Gastrocnemius medialis (tissue), 4 donors: ENCODE results near the gene MYO7A. TPM values are rescaled to one million over a fixed set of nuclear protein-coding genes. Genes with fewer than 3 reads are reported as not detected.

ENCODE experiments used
- ATAC-seq, 2 donors: fragments of 150-250 bp; one replicate each; pipeline ENCODE4 v1.9.1; 2016
- DNase-seq, 2 donors: peaks; one replicate each; pipeline ENCODE4 v3.0.0-alpha.2; 2019
- H3K27ac ChIP-seq, 4 donors: fragments of 200-600 bp; sonication (generic); 1 replicate in 1 of 4; 2 replicates in 3 of 4; pipeline ENCODE4 v1.5.1; 2016 to 2018; ENCODE audit warnings: mild to moderate bottlenecking in 2 of 4, moderate library complexity in 1 of 4
- H3K27me3 ChIP-seq, 3 donors: fragments of 200-600 bp; sonication (generic) in 2 of 3; 1 replicate in 1 of 3; 2 replicates in 2 of 3; pipeline versions ENCODE4 v1.5.1 to v1.6.0; 2016 to 2019; ENCODE audit warnings: mild to moderate bottlenecking in 1 of 3, moderate library complexity in 1 of 3
- H3K36me3 ChIP-seq, 2 donors: fragments of 200-600 bp; sonication (generic) in 1 of 2; one replicate each; pipeline ENCODE4 v1.5.1; 2017 to 2018
- H3K4me1 ChIP-seq, 2 donors: fragments of 200-600 bp; sonication (generic) in 1 of 2; one replicate each; pipeline ENCODE4 v1.5.1; 2016 to 2017; ENCODE audit warnings: mild to moderate bottlenecking in 2 of 2
- H3K4me3 ChIP-seq, 4 donors: fragments of 200-600 bp; sonication (generic) in 3 of 4; 1 replicate in 1 of 4; 2 replicates in 3 of 4; pipeline ENCODE4 v1.5.1; 2016 to 2019; ENCODE audit warnings: mild to moderate bottlenecking in 2 of 4
- H3K9me3 ChIP-seq, 3 donors: fragments of 200-600 bp; sonication (generic) in 2 of 3; 1 replicate in 1 of 3; 2 replicates in 2 of 3; pipeline ENCODE4 v1.5.1; 2016 to 2019
- CTCF ChIP-seq, 5 experiments: fragments of 450-650 bp in 3 of 5; fragments of 200-600 bp in 2 of 5; sonication (generic) in 2 of 5; IDR thresholded peaks in 4 of 5; conservative IDR thresholded peaks in 1 of 5; 1 replicate in 4 of 5; 2 replicates in 1 of 5; pipeline ENCODE4 v1.5.1; 2016 to 2019; ENCODE audit warnings: antibody characterized with exemption in 5 of 5, mild to moderate bottlenecking in 3 of 5, moderate library complexity in 3 of 5
- POLR2A ChIP-seq, 2 donors: fragments of 450-650 bp; IDR thresholded peaks; one replicate each; pipeline ENCODE4 v1.6.1; 2017; ENCODE audit warnings: antibody characterized with exemption in 2 of 2, mild to moderate bottlenecking in 2 of 2, moderate library complexity in 2 of 2
- in situ Hi-C, 4 donors: fragments of 200-750 bp; cut with MboI; loops; one replicate each; pipeline versions ENCODE4 v1.15.0 to v1.8.0; 2017; ENCODE audit warnings: low sequenced_read_pairs in 4 of 4
- intact Hi-C: fragments of 100-400 bp; cut with DNase I; formaldehyde crosslinking; loops from one replicate; pipeline ENCODE4 v1.15.1; 2023; ENCODE audit warnings: low total_unique reads
- total RNA-seq, 4 donors: library from RNA; depleted of rRNA; stranded (reverse); fragments of >200 nt; gene quantifications; one replicate each; pipeline versions ENCODE4 v1.1.0 to v1.2.3, GENCODE V29; 2016

Gene MYO7A
- total RNA-seq, 4 donors from 2014 or later, result 1.6 to 3.5 (median 2.1) TPM

- DNase-seq (no peak), ATAC-seq (no peak)
- in situ Hi-C loops, result loop anchor here in 2 of 4 donors (10.0 kb wide), 2 partner anchors 61 to 71 kb away; no protein-coding TSS in a partner anchor
- no peaks in the 10 kb centered on the region for H3K36me3 ChIP-seq
- intact Hi-C loops, result loop anchor here (10.0 kb wide), 1 partner anchor 351 kb away; the partner anchor contains the start of gene PAK1
- no peaks in the 10 kb centered on the region for H3K27me3 ChIP-seq
- no peak for TF ChIP-seq POLR2A (IDR thresholded peaks at IDR 0.05)
- no peak for TF ChIP-seq CTCF (IDR thresholded peaks at IDR 0.05 in 4 of 5, conservative IDR thresholded peaks at IDR 0.05 in 1 of 5)
- no peaks in the 10 kb centered on the region for H3K9me3 ChIP-seq
- no peak overlapping the region for H3K27ac ChIP-seq
- H3K4me3 ChIP-seq, result no peak overlapping the region
- peaks cover 3 to 10% of the 10 kb centered on the region in 2 donors for H3K4me1 ChIP-seq
Observed at GRCh38 chr11:77123591-77123990, 4.5 kb upstream of the MYO7A start.

GRCh38 chr11:77124041-77124440 lies 4.0 kb upstream of the MYO7A start:
- ATAC-seq (no peak), DNase-seq (no peak)
- Histone ChIP-seq H3K36me3 (no peaks in the 10 kb centered on the region), H3K27me3 (no peaks in the 10 kb centered on the region), H3K4me1 (peaks cover 3 to 10% of the 10 kb centered on the region in 2 donors), H3K4me3 (no peak overlapping the region), H3K27ac (no peak overlapping the region), H3K9me3 (no peaks in the 10 kb centered on the region)
- in situ Hi-C loops, result loop anchor here in 2 of 4 donors (10.0 kb wide), 2 partner anchors 61 to 71 kb away; no protein-coding TSS in a partner anchor
- intact Hi-C loops, result loop anchor here (10.0 kb wide), 1 partner anchor 351 kb away; the partner anchor contains the start of gene PAK1
- TF ChIP-seq POLR2A (IDR thresholded peaks at IDR 0.05) (no peak), CTCF (IDR thresholded peaks at IDR 0.05 in 4 of 5, conservative IDR thresholded peaks at IDR 0.05 in 1 of 5) (no peak)

- no peaks in the 10 kb centered on the region for H3K36me3 ChIP-seq
- H3K9me3 ChIP-seq, result no peaks in the 10 kb centered on the region
- no peaks in the 10 kb centered on the region for H3K27me3 ChIP-seq
- intact Hi-C loops, result loop anchor here (10.0 kb wide), 1 partner anchor 350 kb away; the partner anchor contains the start of gene PAK1
- peaks cover 3 to 6% of the 10 kb centered on the region in 2 donors for H3K4me1 ChIP-seq
- in situ Hi-C loops, result loop anchor here in 2 of 4 donors (10.0 kb wide), 2 partner anchors 60 to 70 kb away; no protein-coding TSS in a partner anchor
- H3K4me3 ChIP-seq, result no peak overlapping the region
- no peak overlapping the region for H3K27ac ChIP-seq
- DNase-seq (no peak), ATAC-seq (no peak)
- TF ChIP-seq POLR2A (IDR thresholded peaks at IDR 0.05), result no peak
- no peak for TF ChIP-seq CTCF (IDR thresholded peaks at IDR 0.05 in 4 of 5, conservative IDR thresholded peaks at IDR 0.05 in 1 of 5)
Observed at GRCh38 chr11:77124488-77124887, 3.6 kb upstream of the MYO7A start.

GRCh38 chr11:77125191-77125590 lies 2.9 kb upstream of the MYO7A start:
- TF ChIP-seq POLR2A (IDR thresholded peaks at IDR 0.05) (no peak), CTCF (IDR thresholded peaks at IDR 0.05 in 4 of 5, conservative IDR thresholded peaks at IDR 0.05 in 1 of 5) (no peak)
- intact Hi-C loops (loop anchor here (10.0 kb wide), 1 partner anchor 350 kb away; the partner anchor contains the start of gene PAK1), in situ Hi-C loops (loop anchor here (5.0 to 10.0 kb wide), 3 partner anchors 60 to 70 kb away; no protein-coding TSS in a partner anchor)
- H3K9me3 ChIP-seq, result no peaks in the 10 kb centered on the region
- H3K27me3 ChIP-seq, result no peaks in the 10 kb centered on the region
- ATAC-seq, result no peak
- H3K27ac ChIP-seq, result no peak overlapping the region
- no peak overlapping the region for H3K4me3 ChIP-seq
- no peak for DNase-seq
- no peaks in the 10 kb centered on the region for H3K36me3 ChIP-seq
- H3K4me1 ChIP-seq, result peaks cover 0 to 3% of the 10 kb centered on the region in 2 donors
